ENCODE results near the gene ROCK1.

DNA sequence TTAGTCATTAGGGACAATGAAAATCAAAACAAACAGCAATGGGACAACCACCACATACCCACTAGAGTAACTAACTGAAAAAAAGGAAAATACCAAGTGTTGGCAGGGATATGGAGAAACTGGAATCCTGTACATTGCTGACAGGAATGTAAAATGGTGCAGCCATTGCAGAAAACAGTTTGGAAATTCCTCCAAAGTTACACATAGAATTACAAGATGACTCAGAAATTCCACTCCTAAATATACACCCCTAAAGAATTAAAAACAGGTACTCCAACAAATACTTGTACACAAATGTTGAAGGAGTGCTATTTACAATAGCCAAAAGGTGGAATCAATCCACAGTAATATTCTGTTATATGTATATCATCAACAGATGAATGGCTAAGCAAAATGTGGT lies 110.9 kb downstream of the ROCK1 start:
- TF ChIP-seq, protein P1, sequence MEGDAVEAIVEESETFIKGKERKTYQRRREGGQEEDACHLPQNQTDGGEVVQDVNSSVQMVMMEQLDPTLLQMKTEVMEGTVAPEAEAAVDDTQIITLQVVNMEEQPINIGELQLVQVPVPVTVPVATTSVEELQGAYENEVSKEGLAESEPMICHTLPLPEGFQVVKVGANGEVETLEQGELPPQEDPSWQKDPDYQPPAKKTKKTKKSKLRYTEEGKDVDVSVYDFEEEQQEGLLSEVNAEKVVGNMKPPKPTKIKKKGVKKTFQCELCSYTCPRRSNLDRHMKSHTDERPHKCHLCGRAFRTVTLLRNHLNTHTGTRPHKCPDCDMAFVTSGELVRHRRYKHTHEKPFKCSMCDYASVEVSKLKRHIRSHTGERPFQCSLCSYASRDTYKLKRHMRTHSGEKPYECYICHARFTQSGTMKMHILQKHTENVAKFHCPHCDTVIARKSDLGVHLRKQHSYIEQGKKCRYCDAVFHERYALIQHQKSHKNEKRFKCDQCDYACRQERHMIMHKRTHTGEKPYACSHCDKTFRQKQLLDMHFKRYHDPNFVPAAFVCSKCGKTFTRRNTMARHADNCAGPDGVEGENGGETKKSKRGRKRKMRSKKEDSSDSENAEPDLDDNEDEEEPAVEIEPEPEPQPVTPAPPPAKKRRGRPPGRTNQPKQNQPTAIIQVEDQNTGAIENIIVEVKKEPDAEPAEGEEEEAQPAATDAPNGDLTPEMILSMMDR (IDR thresholded peaks at IDR 0.05), result no peak
- TF ChIP-seq POLR2A (IDR thresholded peaks at IDR 0.05), result no peak
